Thoracic aorta (tissue), 2 donors: ENCODE results near the gene RUNX1. TPM values are rescaled to one million over a fixed set of nuclear protein-coding genes. Genes with fewer than 3 reads are reported as not detected.

Source experiments
- ATAC-seq: fragments of 150-250 bp; one replicate; pipeline ENCODE4 v1.8.0; 2017; ENCODE audit warnings: low read depth; ENCODE audit not compliant: insufficient number of reproducible peaks, low FRiP score
- DNase-seq: peaks from one replicate; pipeline ENCODE4 v3.0.0-alpha.2; 2020; ENCODE audit warnings: low spot score
- H3K27ac ChIP-seq, 2 donors: fragments of 200-600 bp; sonication (generic); 1 replicate in 1 of 2; 2 replicates in 1 of 2; pipeline ENCODE4 v1.5.1; 2016; ENCODE audit warnings: mild to moderate bottlenecking in 2 of 2, moderate library complexity in 2 of 2
- H3K27me3 ChIP-seq: fragments of 200-600 bp; sonication (generic); replicated peaks from 2 replicates; pipeline ENCODE4 v1.6.0; 2016; ENCODE audit warnings: mild to moderate bottlenecking; ENCODE audit not compliant: insufficient read depth
- H3K36me3 ChIP-seq: fragments of 200-600 bp; sonication (generic); one replicate; pipeline ENCODE4 v1.5.1; 2016
- H3K4me1 ChIP-seq, 2 donors: fragments of 200-600 bp; sonication (generic); 1 replicate in 1 of 2; 2 replicates in 1 of 2; pipeline versions ENCODE4 v1.5.1 to v1.6.0; 2016; ENCODE audit warnings: low read depth in 2 of 2, mild to moderate bottlenecking in 1 of 2; ENCODE audit not compliant: control insufficient read depth in 1 of 2
- H3K4me3 ChIP-seq: fragments of 200-600 bp; sonication (generic); 2 replicates; pipeline ENCODE4 v1.5.1; 2016; ENCODE audit warnings: mild to moderate bottlenecking
- H3K9me3 ChIP-seq: fragments of 200-600 bp; sonication (generic); 2 replicates; pipeline ENCODE4 v1.5.1; 2016
- CTCF ChIP-seq: fragments of 200-600 bp; sonication (generic); IDR thresholded peaks from one replicate; pipeline ENCODE4 v1.5.1; 2019; ENCODE audit warnings: antibody characterized with exemption
- total RNA-seq, 2 donors: library from RNA; depleted of rRNA; stranded (reverse); fragments of >200 nt; gene quantifications; one replicate each; pipeline versions ENCODE4 v1.1.0 to v1.2.3, GENCODE V29; 2016

RUNX1 gene
- total RNA-seq, 2 donors from 2014 or later, result 47.4 to 64.7 TPM

GRCh38 chr21:34980423-34981115 lies 68.5 kb downstream of the RUNX1 start:
- no peaks in the 10 kb centered on the region for H3K36me3 ChIP-seq
- no peaks in the 10 kb centered on the region for H3K27me3 ChIP-seq
- TF ChIP-seq CTCF, result no peak
- ATAC-seq (no peak), DNase-seq (no peak)
- H3K4me1 ChIP-seq, result peaks cover 4 to 7% of the 10 kb centered on the region in 2 donors
- H3K9me3 ChIP-seq, result no peaks in the 10 kb centered on the region
- no peak overlapping the region for H3K27ac ChIP-seq
- no peak overlapping the region for H3K4me3 ChIP-seq

DNA sequence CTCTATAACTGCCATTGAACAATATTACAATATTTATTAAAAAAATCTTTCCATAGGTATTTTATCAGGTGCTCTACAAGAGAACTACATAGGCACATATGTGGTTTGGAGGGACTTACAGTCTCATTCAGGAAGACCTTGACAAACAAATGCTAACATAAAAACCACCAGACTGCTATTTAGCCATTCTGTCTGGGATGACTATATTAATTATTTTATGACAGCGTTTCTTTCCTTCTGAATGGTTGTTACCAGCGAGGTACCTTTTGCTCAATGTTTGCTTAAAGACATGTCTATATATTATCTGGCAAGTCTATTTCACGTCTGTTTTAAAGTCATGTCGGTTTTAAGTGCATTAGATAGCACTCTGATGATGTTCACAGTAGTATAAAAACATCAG lies 69.7 kb downstream of the RUNX1 start:
- no peak for TF ChIP-seq CTCF
- ATAC-seq (no peak), DNase-seq (no peak)

DNA sequence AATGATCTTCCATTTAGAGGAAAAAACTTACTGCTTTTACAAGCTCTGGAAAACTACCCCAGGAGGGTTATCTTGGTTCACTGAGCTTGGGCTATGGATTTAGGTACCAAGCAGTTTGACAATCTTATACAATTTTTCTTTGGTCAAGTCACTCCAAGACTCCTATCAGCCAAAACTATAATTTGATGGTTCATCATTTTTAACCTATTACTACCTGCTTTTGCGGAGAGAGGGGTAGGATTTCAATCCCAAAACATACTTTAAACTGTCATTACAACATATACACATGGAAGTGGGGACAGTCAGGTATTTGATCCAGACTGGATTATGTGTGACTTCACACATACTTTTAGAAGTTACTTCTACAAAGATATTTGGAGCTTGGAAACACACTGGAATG lies 71.8 kb downstream of the RUNX1 start:
- TF ChIP-seq CTCF, result no peak
- no peaks in the 10 kb centered on the region for H3K9me3 ChIP-seq
- no peak overlapping the region for H3K27ac ChIP-seq
- H3K36me3 ChIP-seq, result no peaks in the 10 kb centered on the region
- H3K4me1 ChIP-seq, result peaks cover 0 to 3% of the 10 kb centered on the region in 2 donors
- no peaks in the 10 kb centered on the region for H3K27me3 ChIP-seq
- ATAC-seq, result no peak
- DNase-seq, result no peak
- H3K4me3 ChIP-seq, result no peak overlapping the region

More for the DNA sequence above, 69.7 kb downstream of the RUNX1 start:
- Histone ChIP-seq H3K36me3 (no peaks in the 10 kb centered on the region), H3K4me1 (peaks cover 4 to 7% of the 10 kb centered on the region in 2 donors), H3K27me3 (no peaks in the 10 kb centered on the region), H3K4me3 (no peak overlapping the region), H3K27ac (no peak overlapping the region), H3K9me3 (no peaks in the 10 kb centered on the region)

- no peak for DNase-seq
- TF ChIP-seq CTCF, result no peak
- peaks cover 0 to 6% of the 10 kb centered on the region in 2 donors for H3K4me1 ChIP-seq
- H3K4me3 ChIP-seq, result no peak overlapping the region
- ATAC-seq, result no peak
- no peaks in the 10 kb centered on the region for H3K27me3 ChIP-seq
- no peaks in the 10 kb centered on the region for H3K36me3 ChIP-seq
- no peaks in the 10 kb centered on the region for H3K9me3 ChIP-seq
- H3K27ac ChIP-seq, result no peak overlapping the region
Measured at GRCh38 chr21:34974162-34974981, 74.7 kb downstream of the RUNX1 start.

GRCh38 chr21:34973685-34974084 lies 75.4 kb downstream of the RUNX1 start:
- Histone ChIP-seq H3K27ac (no peak overlapping the region), H3K36me3 (no peaks in the 10 kb centered on the region), H3K4me3 (no peak overlapping the region), H3K27me3 (no peaks in the 10 kb centered on the region), H3K4me1 (peaks cover 0 to 6% of the 10 kb centered on the region in 2 donors), H3K9me3 (no peaks in the 10 kb centered on the region)
- ATAC-seq, result no peak
- no peak for DNase-seq
- TF ChIP-seq CTCF, result no peak
